ENCODE data around the gene TMPRSS3.

Gene TMPRSS3

GRCh38 chr21:42353623-42354022 lies 42.2 kb downstream of the TMPRSS3 start:
- no peak overlapping the region for H3K27ac ChIP-seq
- no peaks in the 10 kb centered on the region for H3K4me1 ChIP-seq (ENCODE audit: control insufficient read depth in 1 of 2, insufficient read depth in 1 of 2, low read depth in 1 of 2, low read length in 1 of 2)
- H3K4me3 ChIP-seq (ENCODE audit: low read depth in 1 of 2, low read length in 1 of 2): no peak overlapping the region
- H3K36me3 ChIP-seq: no peaks in the 10 kb centered on the region
- H3K27me3 ChIP-seq: no peaks in the 10 kb centered on the region
- TF ChIP-seq CTCF (IDR thresholded peaks at IDR 0.05): no peak
- no peaks in the 10 kb centered on the region for H3K9me3 ChIP-seq

- no peak overlapping the region for H3K27ac ChIP-seq
- no peak for TF ChIP-seq CTCF (IDR thresholded peaks at IDR 0.05)
- no peaks in the 10 kb centered on the region for H3K27me3 ChIP-seq
- no peaks in the 10 kb centered on the region for H3K4me1 ChIP-seq (ENCODE audit: control insufficient read depth in 1 of 2, insufficient read depth in 1 of 2, low read depth in 1 of 2, low read length in 1 of 2)
- no peaks in the 10 kb centered on the region for H3K9me3 ChIP-seq
- no peaks in the 10 kb centered on the region for H3K36me3 ChIP-seq
- no peak overlapping the region for H3K4me3 ChIP-seq (ENCODE audit: low read depth in 1 of 2, low read length in 1 of 2)
Measured at GRCh38 chr21:42352441-42353095, 43.3 kb downstream of the TMPRSS3 start.

- H3K4me1 ChIP-seq (ENCODE audit: control insufficient read depth in 1 of 2, insufficient read depth in 1 of 2, low read depth in 1 of 2, low read length in 1 of 2): no peaks in the 10 kb centered on the region
- no peak overlapping the region for H3K4me3 ChIP-seq (ENCODE audit: low read depth in 1 of 2, low read length in 1 of 2)
- H3K27me3 ChIP-seq: no peaks in the 10 kb centered on the region
- no peaks in the 10 kb centered on the region for H3K36me3 ChIP-seq
- TF ChIP-seq CTCF (IDR thresholded peaks at IDR 0.05): no peak
- H3K27ac ChIP-seq: no peak overlapping the region
- no peaks in the 10 kb centered on the region for H3K9me3 ChIP-seq
Measured at GRCh38 chr21:42351626-42352440, 44.0 kb downstream of the TMPRSS3 start.

GRCh38 chr21:42350927-42351426 lies 44.9 kb downstream of the TMPRSS3 start, which contains the start of gene TFF2:
TFF2 (minus strand) TSS chr21:42350994; CDS start chr21:42350957, 37 bp downstream.
- Histone ChIP-seq H3K9me3 (no peaks in the 10 kb centered on the region), H3K4me1 (ENCODE audit: control insufficient read depth in 1 of 2, insufficient read depth in 1 of 2, low read depth in 1 of 2, low read length in 1 of 2) (no peaks in the 10 kb centered on the region), H3K36me3 (no peaks in the 10 kb centered on the region), H3K27ac (no peak within 1 kb of the TSS), H3K4me3 (ENCODE audit: low read depth in 1 of 2, low read length in 1 of 2) (no peak within 1 kb of the TSS), H3K27me3 (no peaks in the 10 kb centered on the region)
- TF ChIP-seq CTCF (IDR thresholded peaks at IDR 0.05): no peak

- Histone ChIP-seq H3K27me3 (no peaks in the 10 kb centered on the region), H3K36me3 (no peaks in the 10 kb centered on the region), H3K4me1 (ENCODE audit: control insufficient read depth in 1 of 2, insufficient read depth in 1 of 2, low read depth in 1 of 2, low read length in 1 of 2) (no peaks in the 10 kb centered on the region), H3K27ac (no peak overlapping the region), H3K4me3 (ENCODE audit: low read depth in 1 of 2, low read length in 1 of 2) (no peak overlapping the region), H3K9me3 (no peaks in the 10 kb centered on the region)
- no peak for TF ChIP-seq CTCF (IDR thresholded peaks at IDR 0.05)
Measured at GRCh38 chr21:42350318-42350910, 45.4 kb downstream of the TMPRSS3 start.
